Stomach (tissue), 4 donors: ENCODE measurements around the gene GRIK1.

Experiments
- POLR2AphosphoS5 ChIP-seq, 3 donors: sonication (generic); formaldehyde crosslinking; IDR thresholded peaks; one replicate each; pipeline ENCODE4 v1.6.1; 2016; ENCODE audit warnings: antibody characterized with exemption in 3 of 3
- TF ChIP-seq, protein P1 (sequence below), 7 experiments: fragments of 450-650 bp in 4 of 7; fragments of 200-600 bp in 3 of 7; sonication (generic) in 3 of 7; IDR thresholded peaks; one replicate each; pipeline ENCODE4 v1.5.1; 2016 to 2019; ENCODE audit warnings: antibody characterized with exemption in 7 of 7, control low read depth in 2 of 7, mild to moderate bottlenecking in 1 of 7

- TF ChIP-seq, protein P1, sequence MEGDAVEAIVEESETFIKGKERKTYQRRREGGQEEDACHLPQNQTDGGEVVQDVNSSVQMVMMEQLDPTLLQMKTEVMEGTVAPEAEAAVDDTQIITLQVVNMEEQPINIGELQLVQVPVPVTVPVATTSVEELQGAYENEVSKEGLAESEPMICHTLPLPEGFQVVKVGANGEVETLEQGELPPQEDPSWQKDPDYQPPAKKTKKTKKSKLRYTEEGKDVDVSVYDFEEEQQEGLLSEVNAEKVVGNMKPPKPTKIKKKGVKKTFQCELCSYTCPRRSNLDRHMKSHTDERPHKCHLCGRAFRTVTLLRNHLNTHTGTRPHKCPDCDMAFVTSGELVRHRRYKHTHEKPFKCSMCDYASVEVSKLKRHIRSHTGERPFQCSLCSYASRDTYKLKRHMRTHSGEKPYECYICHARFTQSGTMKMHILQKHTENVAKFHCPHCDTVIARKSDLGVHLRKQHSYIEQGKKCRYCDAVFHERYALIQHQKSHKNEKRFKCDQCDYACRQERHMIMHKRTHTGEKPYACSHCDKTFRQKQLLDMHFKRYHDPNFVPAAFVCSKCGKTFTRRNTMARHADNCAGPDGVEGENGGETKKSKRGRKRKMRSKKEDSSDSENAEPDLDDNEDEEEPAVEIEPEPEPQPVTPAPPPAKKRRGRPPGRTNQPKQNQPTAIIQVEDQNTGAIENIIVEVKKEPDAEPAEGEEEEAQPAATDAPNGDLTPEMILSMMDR (IDR thresholded peaks at IDR 0.05) = no peak
- no peak for TF ChIP-seq POLR2AphosphoS5 (IDR thresholded peaks at IDR 0.05)
Observed at GRCh38 chr21:29873908-29874307, 65.9 kb downstream of the GRIK1 start.
